ENCODE measurements around the gene ATP2B3.

The ATP2B3 gene

DNA sequence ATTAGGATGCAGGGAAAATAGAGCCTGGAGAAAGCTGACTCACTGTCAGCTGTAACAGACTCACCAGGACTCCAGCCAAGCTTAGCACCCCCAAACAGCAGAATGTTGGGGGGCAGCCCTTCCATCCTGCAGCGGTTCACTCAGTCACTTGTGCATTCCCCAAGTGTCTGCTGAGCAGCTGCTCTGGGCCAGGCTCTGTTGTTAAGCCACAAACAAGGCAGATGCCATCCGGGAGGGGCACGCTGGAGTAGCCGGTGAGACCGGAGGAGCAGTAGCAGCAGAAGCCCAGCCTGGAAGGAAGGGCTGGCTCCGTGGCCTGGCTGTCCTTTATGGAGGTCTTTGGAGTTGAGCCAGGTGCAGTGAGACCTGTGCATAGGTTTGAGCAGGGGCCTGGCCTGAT, 59.5 kb downstream of the ATP2B3 start:
- DNase-seq: no peak

DNA sequence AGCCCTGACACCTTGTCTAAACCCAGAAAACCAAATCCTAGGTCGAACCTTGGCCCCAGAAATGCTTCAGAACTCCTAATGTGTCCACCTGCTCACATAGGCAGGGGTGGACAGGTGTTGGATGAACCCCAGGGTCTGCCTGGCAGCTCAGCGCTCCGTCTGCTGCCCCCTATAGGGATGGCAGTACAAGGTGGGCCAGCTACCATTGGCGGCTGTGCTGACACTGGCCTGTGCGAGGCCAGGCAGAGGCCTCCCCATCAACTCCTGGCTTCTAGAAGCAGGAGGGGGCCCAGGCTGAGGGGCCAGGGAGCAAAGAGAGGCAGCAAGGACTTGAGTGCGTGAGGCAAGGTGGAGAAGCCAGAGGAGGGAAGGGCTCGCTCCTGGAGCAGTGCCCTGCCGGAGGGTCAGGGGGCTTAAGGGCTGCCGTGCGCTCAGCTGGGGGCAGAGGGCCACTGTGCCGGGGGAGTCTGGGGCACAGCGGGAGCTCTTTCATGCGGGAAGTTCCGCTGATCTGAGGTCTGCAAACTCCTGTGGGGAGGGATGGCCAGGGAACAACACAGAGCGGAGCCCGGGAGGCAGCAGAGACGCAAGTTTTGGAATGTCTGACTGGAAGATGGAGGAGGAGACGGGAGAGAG, 60.9 kb downstream of the ATP2B3 start:
- DNase-seq: no peak

DNA sequence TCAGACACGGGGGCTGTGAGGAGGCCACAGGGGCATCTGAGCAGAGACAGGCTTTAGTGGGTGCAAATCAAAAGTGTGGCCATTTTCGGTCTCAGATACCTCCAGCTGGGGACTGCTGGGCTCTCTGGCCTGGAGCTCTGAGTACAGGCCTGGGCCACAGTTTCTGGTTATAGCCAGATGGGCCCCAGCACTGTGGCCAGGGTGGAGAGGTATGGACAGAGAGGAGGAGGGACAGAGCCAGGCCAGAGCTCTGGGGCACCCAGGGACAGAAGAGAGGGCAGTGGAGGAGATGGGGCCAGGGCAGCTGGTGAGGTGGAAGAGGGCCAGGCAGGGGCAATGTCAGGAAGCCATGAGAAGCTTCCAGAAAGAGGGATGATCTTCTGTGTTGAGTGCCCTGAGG, 61.4 kb downstream of the ATP2B3 start:
- no peak for DNase-seq

DNA sequence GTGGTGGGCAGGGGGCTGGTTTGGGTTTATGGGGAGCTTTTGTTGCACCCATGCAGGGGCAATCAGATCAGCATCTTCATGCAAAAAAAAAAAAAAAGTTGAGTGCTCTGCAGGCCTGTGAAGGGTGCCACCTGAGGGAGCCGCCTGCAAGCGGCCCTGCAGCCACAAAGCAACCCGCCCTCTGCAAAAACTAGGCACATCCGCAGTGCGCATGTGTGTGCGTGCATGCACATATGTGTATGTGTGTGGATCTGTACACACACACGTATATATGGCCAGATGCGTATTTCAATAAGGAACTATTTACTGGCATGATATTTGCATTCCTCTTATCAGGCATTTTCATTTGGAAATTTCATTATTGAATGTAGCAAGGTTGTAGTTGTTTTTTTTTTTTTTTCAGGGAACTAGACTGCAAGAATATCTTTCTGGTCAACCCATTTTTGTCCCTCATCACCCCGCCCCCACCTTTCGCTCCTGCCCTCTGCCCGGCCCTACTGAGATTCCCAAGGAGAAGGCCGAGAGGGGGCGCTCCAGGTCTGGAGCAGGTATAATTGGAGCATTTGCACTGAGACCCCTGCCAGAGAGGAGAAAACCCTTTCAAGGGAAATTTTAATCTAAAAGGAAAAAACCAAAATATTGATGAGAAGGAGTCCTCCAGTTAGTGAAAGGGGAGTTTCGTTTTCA, 63.4 kb downstream of the ATP2B3 start:
- DNase-seq: no peak

DNA sequence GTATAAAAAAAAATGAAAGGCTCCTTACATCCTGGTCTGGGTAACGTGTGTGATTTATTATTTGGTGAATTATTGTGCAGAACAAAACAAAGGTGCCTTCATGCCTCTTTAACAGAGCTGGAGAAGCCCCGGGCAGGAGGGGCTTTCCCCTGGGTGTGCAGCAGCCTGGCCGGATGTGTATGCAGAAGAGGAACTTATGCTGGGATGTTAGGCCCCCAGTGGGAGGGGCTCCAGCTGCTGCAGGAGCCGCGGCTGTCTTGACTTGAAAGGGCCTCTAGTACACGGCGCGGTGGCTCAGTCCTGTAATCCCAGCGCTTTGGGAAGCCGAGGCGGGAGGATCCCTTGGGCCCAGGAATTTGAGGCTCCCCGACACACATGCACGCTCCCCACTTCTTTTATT, 65.5 kb downstream of the ATP2B3 start:
- peak; percentile 72 for DNase-seq

DNA sequence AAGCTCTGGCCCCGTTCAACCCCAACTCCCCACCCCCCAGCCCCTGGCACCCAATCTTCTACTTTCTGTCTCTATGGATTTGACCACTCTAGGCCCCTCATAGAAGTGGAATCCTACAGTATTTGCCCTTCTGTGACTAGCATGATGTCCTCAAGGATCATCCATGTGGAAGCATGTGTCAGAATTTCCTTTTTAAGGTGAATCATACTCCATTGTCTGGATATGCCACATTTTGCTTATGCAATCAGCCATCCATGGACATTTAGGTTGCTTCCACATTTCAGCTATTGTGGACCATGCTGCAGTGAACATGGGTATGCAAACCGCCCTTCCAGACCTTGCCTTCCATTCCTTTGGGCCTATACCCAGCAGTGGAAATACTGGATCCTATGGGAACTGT, 66.0 kb downstream of the ATP2B3 start:
- DNase-seq: no peak

DNA sequence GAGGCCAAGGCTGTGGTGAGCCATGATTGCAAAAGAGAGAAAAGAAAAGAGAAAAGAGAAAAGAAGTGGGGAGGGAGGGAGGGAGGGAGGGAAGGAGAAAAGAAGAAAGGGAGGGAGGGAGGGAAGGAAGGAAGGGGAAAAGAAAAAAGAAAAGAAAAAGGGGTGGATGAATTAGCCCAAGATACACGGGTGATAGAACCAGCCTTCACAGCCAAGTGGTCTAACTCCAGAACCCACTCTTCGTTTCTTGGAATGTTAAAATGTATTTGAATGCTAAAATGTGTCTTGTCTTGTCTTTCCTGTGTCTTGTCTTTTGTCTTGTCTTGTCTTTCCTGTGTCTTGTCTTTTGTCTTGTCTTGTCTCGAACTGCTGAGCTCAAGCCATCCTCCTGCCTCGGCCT, 68.4 kb downstream of the ATP2B3 start:
- no peak for DNase-seq

DNA sequence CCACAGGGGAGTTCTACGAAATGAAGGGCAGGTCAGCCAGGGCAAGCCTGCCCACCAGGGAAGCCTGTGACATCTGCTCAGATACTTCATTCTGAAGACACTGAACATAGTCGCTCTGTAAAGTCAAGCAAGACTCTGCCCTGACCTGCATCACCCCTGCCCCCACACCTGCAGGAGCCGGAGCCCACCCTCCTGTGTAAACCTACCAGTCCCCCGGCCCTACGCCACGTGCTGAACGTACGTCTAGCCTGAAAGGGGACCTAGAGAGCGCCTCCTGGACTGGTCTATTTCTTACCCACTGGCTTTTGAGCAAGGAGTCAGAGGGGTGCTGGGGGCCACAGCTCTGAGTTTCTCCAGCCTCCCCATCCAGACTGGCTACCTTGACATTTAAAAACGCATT, 69.9 kb downstream of the ATP2B3 start:
- no peak for DNase-seq

DNA sequence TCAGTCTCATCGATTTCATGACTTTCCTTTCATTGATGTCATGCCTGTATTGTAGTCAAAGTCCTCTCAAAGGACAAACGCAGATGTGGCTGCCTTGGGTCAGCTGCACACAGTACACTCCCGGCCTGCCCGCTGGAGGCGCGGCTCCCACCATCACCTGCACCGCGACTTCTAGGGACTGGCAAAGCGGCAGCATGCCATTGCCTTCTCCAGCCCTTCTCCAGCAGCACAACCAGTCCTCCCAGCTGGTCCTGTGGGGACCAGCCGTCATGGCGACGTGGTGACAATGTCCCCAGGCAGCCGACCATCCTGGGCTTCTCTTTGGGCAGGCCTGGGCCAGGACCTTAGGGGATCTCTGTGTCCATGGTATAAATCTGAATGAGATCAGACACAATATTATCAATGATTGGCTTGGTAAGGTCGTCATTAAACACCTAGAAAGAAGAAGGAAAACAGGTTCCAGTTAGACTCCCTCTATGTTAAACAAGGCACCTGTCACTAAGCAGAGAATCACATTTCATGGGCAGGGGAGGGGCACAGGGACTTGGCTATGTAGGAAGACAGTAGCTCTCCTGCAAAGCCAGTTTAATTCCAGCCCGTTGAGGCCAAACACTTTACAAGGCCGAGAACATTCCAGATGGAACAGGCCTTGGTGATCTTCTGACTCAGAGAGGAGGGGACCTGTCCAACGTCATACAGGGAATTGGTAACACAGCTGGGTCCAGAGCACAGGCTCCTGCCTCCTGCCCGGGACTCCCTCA, 70.8 kb downstream of the ATP2B3 start:
- DNase-seq: no peak

DNA sequence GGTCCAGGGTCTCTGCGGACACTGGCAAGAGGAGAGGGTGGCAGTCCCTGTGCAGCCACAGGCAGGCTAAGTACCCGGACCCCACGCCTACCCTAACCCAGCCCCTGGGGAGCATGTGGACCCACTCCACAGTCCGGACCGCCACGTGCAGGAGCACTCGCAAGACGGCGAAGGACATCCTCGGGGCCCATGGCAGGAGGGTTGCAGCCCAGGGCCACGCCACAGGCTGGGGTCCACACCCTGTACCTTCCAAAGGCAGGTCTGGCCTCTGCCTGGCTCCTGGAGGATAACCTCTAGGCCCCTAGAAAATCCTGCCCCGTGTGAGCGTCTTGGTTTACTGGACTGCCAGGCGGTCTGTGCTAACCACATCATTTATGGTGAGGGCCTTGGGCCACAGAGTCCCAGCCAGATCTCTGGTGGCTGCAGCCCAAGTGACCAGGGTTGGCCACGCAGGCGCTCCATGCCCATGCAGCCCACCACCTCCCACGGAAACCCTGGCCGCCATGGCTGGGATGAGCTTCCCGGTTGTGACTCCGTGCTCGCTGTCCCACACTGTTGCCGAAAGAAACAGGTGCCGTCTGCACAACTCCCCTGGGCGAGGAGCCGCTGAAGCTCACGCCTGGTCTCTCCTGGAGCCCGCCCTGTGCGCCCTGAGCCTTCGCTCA, 71.5 kb downstream of the ATP2B3 start:
- no peak for DNase-seq

DNA sequence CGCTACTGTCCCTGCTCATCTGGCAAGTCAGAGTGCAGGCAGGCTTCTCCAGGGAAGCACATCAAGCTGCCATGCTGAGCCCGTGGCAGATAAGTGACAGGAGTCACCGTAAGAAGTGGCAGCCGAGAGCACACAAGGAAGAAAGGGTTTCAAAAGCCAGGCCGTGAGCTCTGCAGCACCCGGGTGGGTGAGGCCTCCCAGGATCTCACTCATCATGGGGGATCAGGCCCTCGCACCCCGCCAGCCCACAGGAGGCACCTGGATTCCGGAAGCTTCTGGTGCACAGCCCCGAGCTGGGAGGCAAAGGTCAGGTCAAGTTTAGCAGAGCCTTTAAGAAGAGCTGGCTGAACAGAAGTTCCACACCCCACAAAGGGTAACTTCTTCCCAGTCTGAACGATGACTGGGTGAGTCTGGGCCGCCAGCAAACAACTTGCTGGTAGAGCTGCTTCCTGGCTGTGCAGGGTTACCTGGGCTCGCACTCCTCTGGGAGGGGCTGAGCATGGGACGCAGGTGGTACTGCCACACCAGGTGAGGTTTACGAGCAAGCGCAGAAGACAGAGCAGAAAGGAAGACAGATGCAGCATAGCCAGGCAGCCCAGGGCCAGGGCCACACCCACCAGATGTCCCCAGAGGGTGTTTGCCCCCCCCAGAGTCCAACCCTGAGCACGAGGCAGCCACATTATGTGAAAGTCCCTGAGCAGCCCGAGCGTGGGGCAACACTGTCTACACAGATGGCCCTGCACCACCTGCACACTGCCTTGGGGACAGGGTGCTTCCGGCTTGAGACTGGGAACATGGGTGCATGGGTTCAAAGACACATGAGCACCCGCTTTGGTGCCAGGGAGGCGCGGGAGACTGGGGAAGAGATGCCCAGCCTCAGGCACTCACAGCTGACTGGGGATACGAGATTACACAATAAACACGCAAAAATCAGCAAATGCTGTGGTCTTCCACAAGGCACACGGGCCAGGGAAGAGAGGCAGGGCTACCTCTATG, 73.8 kb downstream of the ATP2B3 start:
- no peak for DNase-seq

DNA sequence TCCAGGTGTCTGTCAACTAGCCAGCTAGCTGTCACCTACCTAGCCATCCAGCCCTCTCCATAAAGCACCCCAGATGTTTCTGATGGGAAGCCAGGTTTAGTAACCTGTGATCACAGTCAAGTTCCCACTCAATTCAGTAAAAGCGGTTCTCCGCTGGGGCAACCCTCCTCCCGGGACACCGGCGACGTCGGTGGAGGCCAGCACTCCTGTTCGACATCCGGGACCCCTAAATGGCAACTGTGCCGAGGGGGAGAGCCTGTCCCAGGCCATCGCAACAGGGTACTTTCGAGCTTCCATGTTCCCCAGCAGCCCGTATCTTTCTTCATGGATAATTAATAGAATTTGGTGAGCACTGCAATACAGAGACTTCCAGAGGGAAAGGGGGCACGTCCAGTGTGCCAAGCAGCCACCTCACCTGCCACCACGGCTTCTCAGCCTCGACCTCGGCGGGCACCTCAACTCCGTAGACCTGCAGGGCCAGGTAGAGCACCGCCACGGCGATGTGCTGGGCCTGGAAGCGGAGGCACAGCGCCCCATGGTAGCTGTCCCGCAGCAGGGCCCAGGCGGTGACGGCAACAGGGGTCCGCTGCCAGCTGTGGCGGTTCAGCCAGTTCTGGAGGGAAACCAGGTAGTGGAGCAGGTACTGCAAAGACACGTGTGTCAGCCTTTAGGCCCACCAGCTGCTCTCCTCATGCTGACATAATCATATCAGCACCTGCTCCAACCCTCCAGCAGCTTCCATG, 74.8 kb downstream of the ATP2B3 start:
- DNase-seq: no peak

DNA sequence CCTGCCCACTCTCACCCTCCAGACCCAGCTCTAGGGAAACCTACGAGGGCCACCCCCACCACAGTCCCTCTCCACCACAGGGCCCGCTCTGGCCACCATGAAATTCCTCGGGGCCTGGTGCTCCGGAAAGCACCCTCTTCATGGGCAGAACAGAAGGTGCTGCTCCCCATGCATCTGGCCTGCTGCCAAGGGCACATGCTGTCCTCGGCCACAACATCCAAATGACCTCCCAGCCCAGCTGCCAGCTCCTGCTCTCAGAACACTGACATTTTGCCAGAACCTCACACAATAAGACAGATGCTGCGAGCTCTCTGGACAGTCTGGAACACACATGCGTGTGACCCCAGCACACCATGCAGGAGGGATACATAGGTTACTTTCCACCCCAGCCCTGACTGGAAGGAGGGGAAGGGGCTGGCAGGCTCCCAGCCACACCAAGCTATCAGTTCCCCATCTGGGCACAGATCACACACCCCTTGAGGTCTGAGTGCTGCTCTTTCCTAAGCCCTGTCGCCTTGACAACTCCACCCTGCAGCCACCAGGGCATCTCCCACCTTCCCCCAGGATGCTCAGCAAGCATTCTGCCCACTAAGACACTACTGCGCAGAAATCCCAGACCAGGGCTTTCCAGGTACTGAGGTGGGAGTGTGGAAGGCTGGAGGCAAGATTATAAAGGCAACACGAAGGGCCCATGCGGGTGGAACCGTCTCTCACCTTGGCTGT, 75.7 kb downstream of the ATP2B3 start:
- DNase-seq: no peak

DNA sequence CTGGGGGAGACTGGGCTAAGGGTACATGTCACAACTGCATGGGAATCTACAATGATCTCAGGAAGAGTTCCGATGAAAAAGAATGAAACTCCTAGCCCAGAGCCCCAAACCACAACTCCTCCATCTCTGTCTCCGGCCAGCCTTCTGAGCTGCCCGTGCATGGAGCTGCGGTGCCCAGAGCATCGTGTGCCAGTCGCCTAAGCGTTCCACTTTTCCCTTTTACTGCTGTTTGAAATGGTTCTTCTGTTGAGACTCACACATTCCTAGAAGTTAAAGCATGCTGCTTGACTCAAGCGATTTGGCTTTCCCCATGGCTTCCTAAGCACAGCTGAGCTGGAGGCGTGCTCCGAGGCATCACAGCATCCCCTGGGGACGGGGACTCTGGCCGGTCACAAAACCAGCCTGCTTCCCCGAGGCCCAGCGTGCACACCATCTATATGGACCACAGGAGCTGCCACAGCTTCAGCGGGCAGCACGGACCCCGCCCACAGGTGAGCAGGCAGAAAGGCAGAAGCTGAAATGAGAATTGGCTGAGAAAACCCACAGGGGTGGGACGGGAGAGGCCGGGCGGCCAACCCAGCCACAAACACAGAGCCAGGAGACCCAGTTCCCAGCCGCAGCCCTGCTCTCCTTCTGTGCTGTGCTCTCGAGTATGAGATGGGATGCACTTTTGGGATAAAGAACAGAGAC, 76.5 kb downstream of the ATP2B3 start:
- no peak for DNase-seq

DNA sequence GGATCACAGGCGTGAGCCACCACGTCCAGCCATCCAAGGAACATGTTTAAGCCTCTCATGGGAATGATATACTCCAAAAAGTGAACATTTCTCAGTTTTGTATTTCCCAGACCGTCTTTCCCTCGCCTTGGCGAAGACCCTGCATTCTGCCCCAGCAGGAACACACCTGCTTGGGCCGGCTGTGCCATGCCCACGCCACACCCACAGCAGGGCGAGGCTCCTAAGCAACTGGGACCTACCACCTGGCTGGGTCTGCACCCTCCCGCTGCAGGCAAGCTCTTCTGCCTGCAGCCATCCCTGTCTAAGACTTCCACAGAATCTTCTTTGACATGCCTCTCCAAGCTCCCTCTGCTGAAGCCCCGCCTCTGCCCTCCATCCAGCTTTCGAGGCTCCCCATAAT, 77.9 kb downstream of the ATP2B3 start:
- no peak for DNase-seq

DNA sequence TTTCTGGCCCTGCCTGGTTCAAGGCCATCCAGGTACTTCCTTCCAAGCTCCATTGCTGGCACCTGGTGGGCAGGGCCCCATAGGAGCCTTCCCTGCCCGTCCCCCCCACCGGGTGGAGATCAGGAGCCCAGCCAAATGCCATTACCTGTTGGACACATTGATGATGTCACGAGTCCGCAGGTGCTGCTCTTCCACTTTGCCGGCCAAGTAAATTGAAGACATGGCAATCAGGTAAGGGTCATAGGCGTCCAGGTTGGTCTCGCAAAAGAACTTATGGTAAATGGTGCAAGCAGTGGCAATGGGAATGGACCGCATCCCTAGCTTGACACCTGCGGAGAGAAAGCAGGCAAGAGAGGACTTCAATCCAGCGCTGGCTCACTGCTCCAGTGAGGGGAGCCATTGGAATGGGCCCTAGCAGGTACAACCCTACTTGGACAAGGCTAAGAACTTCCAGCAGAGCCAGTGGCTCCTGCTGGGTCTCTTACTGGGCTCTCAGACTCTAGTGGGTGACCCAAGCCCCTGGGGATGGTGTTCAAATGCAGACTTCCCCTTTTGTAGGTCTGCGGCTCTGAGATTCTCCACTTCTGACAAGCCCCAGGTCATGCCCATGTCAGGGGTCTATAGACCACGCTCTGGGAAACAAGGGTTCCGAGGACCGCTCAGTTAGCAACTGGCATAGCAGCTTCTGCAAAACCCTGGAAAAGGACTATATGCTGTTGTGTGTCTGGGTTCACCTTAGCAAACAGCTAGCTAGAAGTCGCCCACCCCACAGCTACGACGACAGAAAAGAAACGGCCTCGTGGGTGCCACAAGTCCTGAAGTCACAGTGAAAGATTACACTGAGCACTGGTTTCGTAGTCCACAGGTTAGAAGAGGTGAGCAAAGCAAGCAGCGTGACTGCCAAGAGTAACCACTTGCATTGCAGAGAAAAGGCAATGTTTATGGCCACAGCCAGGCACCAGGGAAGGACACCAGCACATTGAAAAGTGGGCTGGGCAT, 78.7 kb downstream of the ATP2B3 start:
- no peak for DNase-seq

DNA sequence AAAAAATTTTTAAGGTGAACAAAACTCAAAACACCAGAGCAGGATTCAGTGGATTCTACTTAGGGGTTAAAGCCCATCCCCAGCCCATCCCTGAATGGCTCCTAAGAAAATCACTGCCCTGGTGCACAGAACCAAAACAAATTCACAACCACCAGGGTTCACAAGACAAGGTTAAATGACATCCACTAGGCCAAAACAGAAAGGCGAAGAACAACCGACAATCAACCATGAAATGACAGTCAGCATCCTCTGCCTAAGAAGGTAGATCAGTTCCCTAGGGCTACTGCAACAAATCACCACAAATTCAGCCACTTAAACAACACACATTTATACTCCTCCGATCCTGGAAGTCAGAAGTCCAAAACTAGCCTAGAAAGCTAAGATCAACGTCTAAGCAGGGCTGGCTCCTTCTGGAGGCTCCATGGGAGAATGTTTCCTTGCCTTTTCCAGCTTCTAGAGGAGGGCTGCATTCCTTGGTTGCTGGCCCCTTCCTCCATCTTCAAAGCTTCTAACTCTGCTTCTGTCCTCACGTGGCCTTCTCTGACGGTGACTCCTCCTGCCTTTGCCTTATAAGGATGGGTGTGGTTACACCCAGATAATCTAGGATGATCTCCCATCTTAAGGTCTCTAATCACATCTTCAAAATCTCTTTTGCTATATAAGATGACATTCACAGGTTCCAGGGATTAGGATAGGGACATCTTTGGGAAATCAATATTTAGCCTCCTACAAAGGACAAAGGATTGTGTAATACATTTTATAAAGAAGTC, 79.7 kb downstream of the ATP2B3 start:
- DNase-seq: no peak

DNA sequence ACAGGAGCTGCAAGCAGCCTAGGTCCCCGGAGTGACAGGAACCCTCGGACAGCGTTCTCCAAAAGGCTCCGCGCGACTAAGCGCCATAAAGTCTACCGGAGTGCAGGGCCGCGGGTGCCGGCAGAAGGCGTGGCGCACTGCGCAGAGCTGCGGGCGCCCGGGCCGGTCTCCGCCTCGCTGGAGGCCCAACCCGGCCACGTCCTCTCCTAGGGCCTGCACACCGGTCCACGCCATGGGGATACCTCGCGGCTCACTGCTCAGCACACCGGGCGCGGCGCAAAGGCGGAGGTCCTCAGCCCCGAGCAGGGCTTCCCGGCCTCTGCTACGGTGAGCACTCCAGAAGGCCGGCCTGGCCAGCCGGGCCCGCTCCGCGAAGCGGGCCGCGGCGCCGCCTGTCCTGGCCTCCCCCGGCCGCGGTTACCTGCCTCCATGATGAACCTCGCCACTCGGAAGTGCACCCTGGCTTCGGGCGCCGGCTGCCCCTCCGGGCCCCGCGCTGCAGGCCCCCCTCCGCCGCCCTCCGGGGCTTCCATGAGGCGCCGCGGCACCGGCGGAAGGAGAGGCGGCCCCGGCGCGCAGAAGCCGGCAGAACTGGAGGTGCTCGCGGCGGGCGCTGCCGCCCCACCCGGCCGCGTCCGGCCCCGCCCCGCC, 81.2 kb downstream of the ATP2B3 start, which contains the start of gene CCNQ:
TSS of gene CCNQ (minus strand) at position 599 of the 651 bp plus-strand sequence. CDS start at position 533, 66 bp downstream.
- peak; percentile 25 for DNase-seq
